Ectodermal cell (in vitro differentiated cells): ENCODE measurements around the gene KPNB1.

Source experiments
- H3K27ac ChIP-seq: 2 replicates; pipeline ENCODE4 v1.7.0; 2013; ENCODE audit warnings: mild to moderate bottlenecking, low read depth, low read length; ENCODE audit not compliant: insufficient read depth, poor library complexity, severe bottlenecking
- H3K27me3 ChIP-seq: 2 replicates; pipeline ENCODE4 v1.7.0; 2013; ENCODE audit warnings: mild to moderate bottlenecking, low read length; ENCODE audit not compliant: insufficient read depth, control insufficient read depth, poor library complexity, severe bottlenecking
- H3K36me3 ChIP-seq: one replicate; pipeline ENCODE4 v1.7.0; 2013; ENCODE audit warnings: low read length; ENCODE audit not compliant: control insufficient read depth, insufficient read depth
- H3K4me1 ChIP-seq: one replicate; pipeline ENCODE4 v1.7.0; 2013; ENCODE audit warnings: low read length; ENCODE audit not compliant: control insufficient read depth, insufficient read depth
- H3K4me3 ChIP-seq: 2 replicates; pipeline ENCODE4 v1.7.0; 2013; ENCODE audit warnings: low read depth, low read length, control low read depth; ENCODE audit not compliant: insufficient read depth
- H3K9me3 ChIP-seq: 2 replicates; pipeline ENCODE4 v1.7.0; 2013; ENCODE audit warnings: mild to moderate bottlenecking, low read length, moderate library complexity; ENCODE audit not compliant: control insufficient read depth
- WGBS, 2 experiments: methylation state at CpG; one replicate each; pipeline ENCODE4 v1.1.7; 2013; ENCODE audit warnings: missing lambda C conversion rate in 2 of 2; 5-methylcytosine and 5-hydroxymethylcytosine counted together

KPNB1 gene

GRCh38 chr17:47696717-47697642 is 47.3 kb downstream of the KPNB1 start:
- Histone ChIP-seq H3K4me3 (no peak overlapping the region), H3K36me3 (peaks cover 11% of the 10 kb centered on the region), H3K4me1 (peaks cover 29% of the 10 kb centered on the region), H3K27ac (no peak overlapping the region), H3K27me3 (no peaks in the 10 kb centered on the region), H3K9me3 (no peaks in the 10 kb centered on the region)
- 92 to 94% methylated on average over 11 of the region's 11 CpGs for WGBS, 2 experiments

DNA sequence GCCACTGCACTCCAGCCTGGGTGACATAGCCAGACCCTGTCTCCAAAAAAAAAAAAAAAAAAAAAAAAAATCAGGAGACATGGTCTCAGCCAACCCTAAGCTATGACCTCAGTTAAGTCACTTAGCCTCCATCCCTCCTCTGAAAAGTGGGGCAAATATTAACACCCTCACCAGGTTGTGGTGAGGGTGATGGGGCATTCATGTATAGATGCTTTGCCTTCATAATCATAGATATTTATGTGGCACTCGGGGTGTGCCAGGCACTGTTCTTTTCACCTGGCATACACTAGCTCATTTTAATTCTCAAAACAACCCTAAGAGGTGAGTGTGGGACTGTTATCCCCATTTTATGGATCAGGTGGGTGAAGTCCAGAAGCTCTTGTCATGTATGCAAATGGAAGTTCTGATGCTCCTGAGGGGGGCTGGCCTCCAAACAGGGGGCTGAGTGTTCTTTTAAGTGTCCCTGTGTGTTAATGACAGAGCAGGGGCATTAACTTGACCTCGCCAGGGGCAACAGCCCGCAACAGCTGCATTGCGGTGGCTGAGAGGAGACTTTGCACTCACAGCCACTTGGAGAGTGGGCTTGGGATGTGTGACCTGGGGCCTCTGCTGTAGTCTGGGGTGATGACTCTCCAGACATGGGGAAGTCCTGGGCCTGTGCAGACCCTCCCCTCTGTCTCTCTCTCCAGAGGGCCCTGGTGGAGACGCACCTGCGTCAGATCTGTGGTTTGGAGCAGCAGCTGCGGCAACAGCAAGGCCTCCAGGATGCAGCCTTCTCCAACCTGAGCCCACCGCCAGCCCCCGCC is 48.4 kb downstream of the KPNB1 start:
- 76 to 78% methylated on average over 8 to 9 of the region's 9 CpGs for WGBS, 2 experiments
- H3K27ac ChIP-seq = no peak overlapping the region
- no peaks in the 10 kb centered on the region for H3K9me3 ChIP-seq
- peaks cover 11% of the 10 kb centered on the region for H3K36me3 ChIP-seq
- no peak overlapping the region for H3K4me3 ChIP-seq
- H3K27me3 ChIP-seq = no peaks in the 10 kb centered on the region
- peaks cover 23% of the 10 kb centered on the region for H3K4me1 ChIP-seq

GRCh38 chr17:47698749-47699535 is 49.2 kb downstream of the KPNB1 start:
- WGBS, 2 experiments = 65 to 67% methylated on average over 25 of the region's 25 CpGs
- H3K9me3 ChIP-seq = no peaks in the 10 kb centered on the region

GRCh38 chr17:47699536-47699840 is 49.8 kb downstream of the KPNB1 start:
- Histone ChIP-seq H3K4me1 (peaks cover 18% of the 10 kb centered on the region), H3K4me3 (no peak overlapping the region), H3K27ac (no peak overlapping the region), H3K36me3 (peaks cover 11% of the 10 kb centered on the region), H3K9me3 (no peaks in the 10 kb centered on the region), H3K27me3 (no peaks in the 10 kb centered on the region)
- 98 to 100% methylated on average over 4 of the region's 4 CpGs for WGBS, 2 experiments

More at GRCh38 chr17:47698749-47699535, 49.2 kb downstream of the KPNB1 start:
- Histone ChIP-seq H3K27me3 (no peaks in the 10 kb centered on the region), H3K36me3 (peaks cover 11% of the 10 kb centered on the region), H3K27ac (no peak overlapping the region), H3K4me1 (peaks cover 18% of the 10 kb centered on the region), H3K4me3 (no peak overlapping the region)

DNA sequence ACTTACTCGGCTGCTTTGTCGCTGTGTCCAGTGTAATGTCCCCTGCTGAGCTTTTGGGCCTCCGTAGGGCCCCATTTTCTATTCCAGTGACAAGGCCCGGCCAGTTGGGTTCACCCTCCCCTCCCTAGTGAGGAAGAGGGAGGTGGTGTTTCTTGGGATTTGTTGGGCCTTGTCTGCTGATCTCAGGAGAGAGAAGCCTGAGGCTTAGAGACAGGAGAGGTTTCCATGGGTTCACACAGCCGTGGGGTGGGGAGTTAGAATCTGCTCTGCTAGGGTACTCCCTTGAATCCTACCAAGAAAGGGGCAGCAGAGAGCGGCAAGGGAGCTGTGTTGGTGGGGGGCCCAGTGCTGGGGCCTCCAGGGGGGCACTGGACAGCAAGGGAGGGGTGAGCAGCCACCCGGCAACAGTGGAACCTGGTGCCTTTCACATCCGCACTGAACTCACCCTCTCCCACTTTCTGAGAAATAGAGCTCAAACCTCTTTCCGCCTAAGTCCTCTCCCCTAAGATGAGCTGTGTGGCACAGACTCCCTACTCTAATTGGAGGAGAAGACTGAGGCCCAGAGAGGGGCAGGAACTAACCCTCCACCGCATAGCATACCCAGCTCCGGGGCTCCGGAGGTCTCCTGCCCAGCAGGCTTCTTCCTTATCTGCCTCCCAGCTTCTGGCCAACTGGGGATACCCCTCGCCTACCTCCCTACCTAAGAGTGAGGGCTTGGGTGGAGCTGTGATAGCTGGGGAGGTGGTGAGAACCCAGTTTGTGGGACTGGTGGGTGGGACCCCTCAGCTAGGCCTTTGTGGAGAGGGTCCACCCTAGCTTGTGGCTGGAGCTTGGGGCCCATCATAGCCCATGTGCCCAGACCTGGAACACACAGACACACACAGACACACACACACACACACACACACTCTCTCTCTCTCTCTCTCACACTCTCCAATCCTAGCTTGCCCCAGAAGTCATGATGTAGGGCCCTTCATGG is 51.0 kb downstream of the KPNB1 start:
- H3K4me3 ChIP-seq = no peak overlapping the region

GRCh38 chr17:47701608-47702007 is 51.9 kb downstream of the KPNB1 start:
- Histone ChIP-seq H3K4me1 (peaks cover 18% of the 10 kb centered on the region), H3K9me3 (no peaks in the 10 kb centered on the region), H3K4me3 (no peak overlapping the region), H3K27ac (no peak overlapping the region), H3K36me3 (peaks cover 11% of the 10 kb centered on the region), H3K27me3 (no peaks in the 10 kb centered on the region)
- WGBS, 2 experiments = 79 to 81% methylated on average over 4 of the region's 4 CpGs

More for the DNA sequence above, 51.0 kb downstream of the KPNB1 start:
- WGBS, 2 experiments = 85 to 88% methylated on average over 13 of the region's 13 CpGs
- Histone ChIP-seq H3K27me3 (no peaks in the 10 kb centered on the region), H3K4me1 (peaks cover 18% of the 10 kb centered on the region), H3K9me3 (no peaks in the 10 kb centered on the region), H3K36me3 (peaks cover 11% of the 10 kb centered on the region), H3K27ac (no peak overlapping the region)

- Histone ChIP-seq H3K4me3 (no peak overlapping the region), H3K4me1 (peaks cover 18% of the 10 kb centered on the region), H3K9me3 (no peaks in the 10 kb centered on the region), H3K27me3 (peaks cover 2% of the 10 kb centered on the region), H3K36me3 (peaks cover 6% of the 10 kb centered on the region), H3K27ac (no peak overlapping the region)
- 87 to 90% methylated on average over 12 of the region's 12 CpGs for WGBS, 2 experiments
Observed at GRCh38 chr17:47702391-47702995, 52.8 kb downstream of the KPNB1 start.

GRCh38 chr17:47703191-47703591 is 53.5 kb downstream of the KPNB1 start:
- WGBS, 2 experiments = 84 to 91% methylated on average over 14 to 15 of the region's 15 CpGs
- Histone ChIP-seq H3K4me3 (no peak overlapping the region), H3K4me1 (peaks cover 21% of the 10 kb centered on the region), H3K9me3 (no peaks in the 10 kb centered on the region), H3K27me3 (peaks cover 9% of the 10 kb centered on the region), H3K27ac (no peak overlapping the region), H3K36me3 (peaks cover 6% of the 10 kb centered on the region)

DNA sequence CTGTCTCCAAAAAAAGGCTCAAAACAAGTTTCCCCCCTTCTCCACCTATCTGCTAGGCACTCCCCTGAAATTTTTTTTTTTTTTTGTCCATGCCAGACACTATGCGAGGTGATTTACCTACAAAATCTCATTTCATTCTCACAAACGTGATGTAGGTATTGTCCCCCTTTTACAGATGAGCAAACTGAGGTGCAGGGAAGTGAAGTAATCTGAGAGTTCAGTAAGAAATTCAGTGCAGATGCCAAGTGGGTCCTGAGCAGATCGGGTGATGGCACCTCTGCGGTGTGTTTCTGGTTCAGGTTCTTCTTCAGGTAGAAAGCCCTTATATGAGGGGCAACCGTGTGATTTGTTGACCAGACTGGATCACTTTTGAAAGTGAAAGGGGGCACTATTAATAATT is 54.0 kb downstream of the KPNB1 start:
- Histone ChIP-seq H3K27me3 (peaks cover 13% of the 10 kb centered on the region), H3K4me3 (no peak overlapping the region), H3K27ac (no peak overlapping the region), H3K4me1 (peaks cover 25% of the 10 kb centered on the region), H3K9me3 (no peaks in the 10 kb centered on the region), H3K36me3 (peaks cover 6% of the 10 kb centered on the region)
- 99% methylated on average over 5 of the region's 5 CpGs for WGBS, 2 experiments
